T1000 (cell line): Measurements from ENCODE around the gene CYP26A1.

ENCODE experiments used
- DNase-seq: peaks from one replicate; lab custom pipeline; 2025; ENCODE audit warnings: mixed read lengths; lab: John Stamatoyannopoulos, UW

The CYP26A1 gene

DNA sequence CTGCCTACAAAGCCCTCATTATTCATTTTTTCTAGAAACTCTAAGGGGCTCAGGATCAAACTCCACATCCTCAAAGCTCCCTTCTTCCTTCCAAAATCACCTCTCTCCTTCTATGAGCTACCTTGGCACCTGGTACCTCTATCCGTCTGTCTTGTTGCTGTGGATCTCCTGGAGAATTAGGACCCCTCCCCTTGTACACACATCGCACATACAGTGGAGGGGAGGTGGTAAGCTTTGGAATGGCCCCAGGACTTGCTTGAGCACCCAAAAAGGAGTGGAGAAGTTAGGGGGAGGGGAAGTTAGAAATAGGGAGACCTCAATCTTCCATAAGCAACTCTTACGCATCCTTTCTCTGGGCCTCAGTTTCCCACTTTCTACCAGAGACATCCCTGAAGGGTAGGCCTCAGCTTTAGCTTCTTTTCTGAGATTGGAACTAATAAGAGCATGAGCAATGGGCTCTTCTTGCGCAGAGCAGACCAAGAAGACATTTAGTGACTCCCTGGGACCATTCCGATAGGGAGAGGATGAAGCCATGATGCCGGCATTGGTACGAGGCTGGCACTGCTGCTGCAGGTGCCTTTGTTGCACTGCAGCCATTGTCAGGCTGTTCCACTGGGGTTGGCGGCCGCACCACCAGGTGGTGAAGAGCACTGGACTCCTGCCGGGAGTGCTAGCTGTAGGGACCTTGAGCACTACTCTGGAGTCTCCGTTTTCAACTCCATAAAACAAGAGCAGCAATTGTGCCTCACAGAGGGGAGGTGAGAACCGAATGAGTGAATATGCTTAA, 8.6 kb upstream of the CYP26A1 start:
- no peak for DNase-seq

DNA sequence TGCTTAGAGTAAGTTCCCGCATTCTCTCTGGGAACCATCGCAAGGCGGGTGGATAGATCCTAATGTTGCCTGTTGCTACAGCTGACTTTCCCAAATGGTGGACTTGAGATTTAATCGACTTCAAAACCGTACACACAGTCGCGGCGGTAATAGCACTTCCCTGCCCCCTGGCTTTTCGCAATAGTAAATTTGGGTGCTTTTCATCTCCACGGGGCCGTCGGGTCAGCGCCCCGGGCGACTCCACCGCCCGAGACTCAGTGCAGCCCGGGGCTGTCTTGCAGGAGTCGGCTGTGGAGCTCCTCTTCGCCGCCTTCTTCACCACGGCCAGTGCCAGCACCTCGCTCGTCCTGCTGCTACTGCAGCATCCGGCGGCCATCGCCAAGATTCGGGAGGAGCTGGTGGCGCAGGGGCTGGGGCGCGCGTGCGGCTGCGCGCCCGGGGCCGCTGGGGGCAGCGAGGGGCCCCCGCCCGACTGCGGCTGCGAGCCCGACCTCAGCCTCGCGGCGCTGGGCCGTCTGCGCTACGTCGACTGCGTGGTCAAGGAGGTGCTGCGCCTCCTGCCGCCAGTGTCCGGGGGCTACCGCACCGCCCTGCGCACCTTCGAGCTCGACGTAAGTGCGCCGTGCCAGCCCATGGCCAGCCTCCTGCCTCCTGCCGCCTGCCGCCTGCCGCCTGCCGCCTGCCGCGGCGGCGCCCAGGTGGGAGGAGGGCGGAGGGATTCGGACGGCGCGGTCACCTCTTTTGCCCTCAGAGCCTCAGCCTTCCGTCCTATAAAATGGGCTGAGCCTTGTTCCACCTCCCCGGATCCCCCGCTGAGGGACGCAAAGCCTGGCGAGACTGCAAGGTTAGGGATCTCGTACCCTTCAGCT, 7.8 kb upstream of the CYP26A1 start:
- no peak for DNase-seq

DNA sequence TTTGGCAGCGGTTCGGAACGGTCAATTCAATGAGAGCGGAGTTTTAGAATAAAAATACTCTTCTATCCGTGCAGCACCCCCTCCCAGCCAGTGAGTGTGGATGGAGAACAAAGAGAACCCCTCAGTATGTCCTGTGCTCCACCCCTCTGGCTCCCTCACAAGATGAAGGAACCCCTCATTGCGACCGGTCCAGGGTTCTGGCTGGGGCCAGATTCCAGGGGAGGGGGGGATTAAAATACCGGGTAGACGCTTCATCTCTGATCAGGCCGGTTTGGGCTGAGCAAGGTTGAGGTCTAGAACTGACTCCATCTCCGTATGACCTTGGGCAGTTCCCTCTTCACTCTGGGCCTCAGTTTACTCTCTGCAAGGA, 7.2 kb upstream of the CYP26A1 start:
- DNase-seq = no peak

DNA sequence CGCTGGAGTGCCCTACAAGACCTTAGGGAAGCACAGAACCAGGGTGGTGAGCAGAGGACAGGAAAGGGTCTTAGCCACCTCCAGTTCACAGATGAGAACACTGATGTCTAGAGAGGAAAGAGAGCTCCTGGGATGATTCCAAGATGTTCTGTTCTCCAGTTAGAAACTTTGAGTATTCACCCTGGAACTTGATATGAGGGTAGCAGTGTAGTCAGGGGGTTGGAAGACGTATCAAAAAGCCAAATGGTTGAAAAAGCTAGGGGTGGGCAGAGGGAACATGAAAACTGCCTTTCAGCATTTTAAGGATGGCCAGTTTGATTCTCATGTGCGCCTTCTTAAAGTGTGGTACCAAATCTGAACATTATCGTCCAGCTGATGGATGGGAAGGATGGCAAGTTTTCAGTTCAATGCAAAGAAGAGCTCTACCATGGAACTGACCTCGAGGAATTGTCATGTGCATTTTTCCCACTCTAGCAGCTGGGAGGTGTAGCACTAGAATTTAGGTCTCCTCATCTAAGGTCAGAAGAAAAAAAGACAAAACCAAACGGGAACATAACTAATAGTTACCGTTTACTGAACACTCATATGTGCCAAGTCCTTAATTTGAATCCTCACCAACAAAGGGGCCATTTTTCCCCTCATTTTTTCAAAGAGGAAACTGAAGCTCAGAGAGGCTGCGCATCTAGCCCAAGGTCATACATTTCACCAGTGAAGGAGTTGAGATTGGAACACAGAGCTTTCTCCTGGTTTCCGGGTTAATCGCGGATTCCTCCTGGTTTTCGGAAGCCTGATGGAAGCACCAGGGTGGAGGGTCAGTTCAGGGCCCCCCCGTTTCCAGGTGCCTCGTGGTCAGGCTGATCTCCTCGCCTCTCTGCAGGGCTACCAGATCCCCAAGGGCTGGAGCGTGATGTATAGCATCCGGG, 6.0 kb upstream of the CYP26A1 start:
- DNase-seq = no peak

DNA sequence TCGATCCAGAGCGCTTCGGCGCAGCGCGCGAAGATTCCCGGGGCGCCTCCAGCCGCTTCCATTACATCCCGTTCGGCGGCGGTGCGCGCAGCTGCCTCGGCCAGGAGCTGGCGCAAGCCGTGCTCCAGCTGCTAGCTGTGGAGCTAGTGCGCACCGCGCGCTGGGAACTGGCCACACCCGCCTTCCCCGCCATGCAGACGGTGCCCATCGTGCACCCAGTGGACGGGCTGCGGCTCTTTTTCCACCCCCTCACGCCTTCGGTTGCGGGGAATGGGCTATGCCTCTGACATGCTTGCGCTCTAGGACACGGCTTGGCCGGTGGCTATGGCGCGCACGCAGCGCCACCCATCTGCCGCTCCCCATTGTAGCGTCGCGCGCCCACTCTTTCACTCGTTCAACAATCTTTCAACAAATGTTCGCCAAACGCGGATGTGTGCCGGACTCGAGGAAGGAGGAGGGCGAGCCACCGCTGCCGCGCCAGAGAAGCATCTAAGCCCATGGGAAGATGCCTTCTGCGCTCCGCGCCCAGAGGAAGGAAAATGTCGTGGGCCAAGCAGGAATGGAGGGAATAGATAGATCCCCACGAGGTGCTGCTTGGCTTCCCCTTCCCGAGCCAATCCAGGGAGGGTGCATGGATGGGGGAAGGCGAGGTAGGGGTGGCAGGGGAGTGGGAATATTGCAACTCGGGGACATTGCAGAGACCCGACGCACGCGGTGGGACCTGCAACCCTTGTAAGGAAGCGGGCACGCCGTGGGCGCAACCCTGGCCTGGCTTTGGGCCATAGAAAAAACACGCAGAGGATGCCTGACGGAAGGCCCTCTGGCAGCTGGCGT, 5.1 kb upstream of the CYP26A1 start:
- no peak for DNase-seq

DNA sequence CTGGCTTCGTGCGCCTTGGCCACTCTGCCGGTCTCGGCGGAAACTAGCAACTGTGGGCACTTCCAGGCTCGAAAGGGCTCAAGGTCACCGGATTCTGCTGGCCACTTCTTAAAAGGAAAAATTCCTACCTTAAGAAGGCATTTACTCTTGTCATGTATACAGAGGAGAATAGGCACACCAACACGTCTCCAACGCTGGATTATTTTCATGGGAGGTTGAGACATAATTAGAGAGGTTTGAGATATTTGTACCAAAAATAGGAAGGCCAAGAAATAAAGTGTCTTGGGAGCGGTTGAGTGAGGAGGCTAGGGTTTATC, 4.5 kb upstream of the CYP26A1 start:
- DNase-seq = no peak

DNA sequence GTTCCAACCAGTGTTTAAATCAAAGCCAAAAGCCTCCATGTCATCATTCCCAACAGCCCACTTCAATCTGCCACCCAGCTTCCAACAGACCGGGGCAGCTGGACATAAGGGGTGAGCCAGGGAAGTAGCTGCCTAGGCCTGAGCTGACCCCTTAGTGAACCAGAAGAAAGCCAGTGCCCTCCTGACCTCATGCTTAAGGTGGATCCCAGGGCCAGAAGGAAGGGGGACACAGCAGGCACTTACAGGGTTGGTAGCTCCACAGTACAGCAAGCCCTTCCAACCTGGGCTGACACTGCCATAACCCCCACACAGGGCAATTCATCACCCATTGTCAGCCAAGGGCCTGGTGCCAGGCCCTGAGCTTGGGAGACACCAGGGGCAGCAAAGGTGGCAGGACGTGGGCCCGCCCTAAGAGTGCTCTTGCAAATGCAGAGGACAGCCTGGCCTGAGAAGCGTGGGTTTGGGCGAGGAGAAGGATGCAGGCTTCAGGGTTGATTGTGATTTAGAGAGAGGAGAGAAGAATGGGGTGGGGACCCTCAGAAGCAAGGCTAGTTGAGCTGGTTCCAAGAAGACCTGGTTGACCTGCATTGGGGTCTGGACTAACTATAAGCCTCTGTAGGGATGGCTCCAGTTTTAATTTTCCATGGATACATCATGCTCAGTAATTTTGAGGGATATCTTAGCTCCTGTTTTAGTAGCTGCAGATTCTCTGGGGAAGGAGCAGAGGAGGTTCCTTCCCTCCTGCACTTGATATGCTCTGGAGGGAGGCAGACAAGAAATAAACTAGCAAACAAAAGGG, 3.1 kb upstream of the CYP26A1 start:
- DNase-seq = no peak

DNA sequence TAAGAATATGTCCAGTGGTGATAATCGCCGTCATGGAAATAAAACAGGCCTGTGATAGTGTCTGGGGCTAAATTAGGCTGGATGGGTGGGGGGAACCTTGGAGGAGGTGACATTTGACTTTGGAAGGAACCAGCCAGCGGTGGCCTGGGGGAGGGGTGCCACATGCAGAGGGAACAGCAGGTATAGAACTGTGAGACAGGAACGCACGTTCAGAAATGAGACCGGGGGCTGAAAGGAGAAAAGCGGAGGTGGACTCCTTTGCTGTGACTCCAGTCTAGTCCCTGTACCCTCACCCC, 2.6 kb upstream of the CYP26A1 start:
- no peak for DNase-seq

DNA sequence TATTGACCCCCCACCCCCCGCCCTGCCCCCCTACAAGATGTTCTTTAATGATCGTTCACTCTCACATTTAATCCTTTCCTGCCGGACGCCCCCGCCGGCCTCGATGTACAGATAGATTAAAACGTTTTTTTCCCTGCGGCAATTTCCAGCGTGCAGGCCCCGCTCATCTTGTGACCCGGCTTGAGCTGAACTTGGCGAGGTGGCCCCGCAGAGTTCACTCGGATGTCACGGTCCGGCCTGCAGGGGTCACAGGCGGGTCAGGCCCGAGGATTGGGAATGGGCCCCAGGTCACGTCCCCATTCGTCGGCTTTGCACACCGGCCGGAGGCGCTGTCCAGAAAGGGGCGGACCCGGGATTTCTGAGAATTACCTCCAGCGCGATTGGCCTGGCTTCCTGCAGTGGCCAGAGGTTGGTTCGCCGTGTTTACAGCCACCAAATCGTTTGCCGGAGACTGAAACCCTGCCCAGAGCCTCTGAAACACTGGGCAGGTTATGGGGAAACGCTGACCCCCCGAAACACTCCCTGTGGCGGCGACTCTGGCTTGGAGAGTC, 1.9 kb upstream of the CYP26A1 start:
- no peak for DNase-seq

DNA sequence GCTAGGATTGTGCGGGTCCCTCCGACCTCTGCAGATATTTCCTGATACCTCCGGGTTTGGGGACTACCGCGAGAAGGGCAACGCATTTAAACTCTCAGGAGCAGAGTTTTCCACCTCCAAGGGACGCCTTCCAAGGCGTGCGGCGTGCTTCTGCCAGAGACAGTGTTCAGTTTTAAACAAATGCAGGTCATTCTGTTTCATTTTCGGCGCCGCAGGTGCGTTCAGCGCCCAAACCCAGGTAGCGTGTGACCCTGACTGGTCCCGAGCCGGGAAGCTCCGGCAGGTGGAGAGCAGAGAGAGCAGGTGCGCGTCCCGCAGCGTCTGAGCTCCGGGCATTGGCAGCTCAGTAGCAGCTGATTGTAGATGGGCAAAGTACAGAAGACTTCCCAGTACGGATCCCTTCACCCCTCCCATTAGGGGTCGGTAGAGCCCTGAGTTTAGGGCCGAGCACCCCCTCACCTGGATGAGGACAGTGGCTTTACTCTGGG, 1.4 kb upstream of the CYP26A1 start:
- no peak for DNase-seq

DNA sequence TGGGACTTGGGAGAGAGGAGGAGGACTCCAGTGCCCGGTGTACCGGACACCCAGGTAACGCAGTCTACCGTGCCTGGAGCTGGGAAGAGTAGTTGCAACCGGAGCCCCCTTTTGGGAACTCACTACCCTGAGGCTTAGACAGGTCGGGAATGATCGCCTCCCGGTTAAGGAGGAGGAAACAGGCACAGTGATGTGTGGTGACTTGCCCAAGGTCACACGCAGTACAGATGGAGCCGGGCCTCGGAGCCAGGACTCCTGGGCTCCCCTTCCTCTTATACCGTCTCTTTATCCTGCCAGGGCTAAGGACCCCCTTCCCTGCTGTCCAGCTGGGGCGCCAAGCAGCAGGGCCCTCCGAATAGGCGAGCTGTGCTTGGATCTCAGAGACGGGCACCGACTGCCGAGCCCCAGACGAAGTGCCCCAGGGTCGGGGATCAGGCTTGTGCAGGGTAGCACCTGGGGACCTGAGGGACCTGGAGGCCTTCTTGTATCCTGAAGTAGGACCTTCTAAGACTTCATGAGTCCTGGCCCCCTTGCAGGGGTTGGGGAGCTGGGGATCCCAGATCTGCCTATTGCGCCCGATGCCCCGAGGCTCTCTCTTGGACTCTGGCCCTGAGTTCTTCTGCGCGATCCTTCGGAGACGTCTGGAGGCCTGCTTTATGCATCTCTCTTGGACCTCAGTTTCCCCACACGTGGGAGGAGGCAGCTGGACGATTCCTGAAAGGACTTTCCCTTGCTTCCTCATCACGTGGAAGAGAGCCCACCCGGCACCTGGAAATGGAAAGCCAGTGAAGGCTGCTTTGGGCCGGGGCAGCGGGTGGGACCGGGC, 767 bp upstream of the CYP26A1 start:
- DNase-seq = no peak

DNA sequence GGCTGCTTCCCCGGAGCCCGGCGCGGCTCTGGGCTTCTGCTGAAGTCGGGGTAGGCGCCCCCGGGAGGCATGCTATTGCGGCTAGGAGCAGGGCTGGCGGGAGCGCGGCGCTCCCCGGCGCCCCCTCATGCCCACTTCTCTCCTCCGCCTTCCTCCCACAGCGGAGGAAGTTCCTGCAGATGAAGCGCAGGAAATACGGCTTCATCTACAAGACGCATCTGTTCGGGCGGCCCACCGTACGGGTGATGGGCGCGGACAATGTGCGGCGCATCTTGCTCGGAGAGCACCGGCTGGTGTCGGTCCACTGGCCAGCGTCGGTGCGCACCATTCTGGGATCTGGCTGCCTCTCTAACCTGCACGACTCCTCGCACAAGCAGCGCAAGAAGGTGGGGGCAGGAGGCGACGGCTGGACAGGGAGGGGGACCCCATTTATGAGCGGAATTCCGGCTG, 479 bp downstream of the CYP26A1 start:
- DNase-seq = no peak

DNA sequence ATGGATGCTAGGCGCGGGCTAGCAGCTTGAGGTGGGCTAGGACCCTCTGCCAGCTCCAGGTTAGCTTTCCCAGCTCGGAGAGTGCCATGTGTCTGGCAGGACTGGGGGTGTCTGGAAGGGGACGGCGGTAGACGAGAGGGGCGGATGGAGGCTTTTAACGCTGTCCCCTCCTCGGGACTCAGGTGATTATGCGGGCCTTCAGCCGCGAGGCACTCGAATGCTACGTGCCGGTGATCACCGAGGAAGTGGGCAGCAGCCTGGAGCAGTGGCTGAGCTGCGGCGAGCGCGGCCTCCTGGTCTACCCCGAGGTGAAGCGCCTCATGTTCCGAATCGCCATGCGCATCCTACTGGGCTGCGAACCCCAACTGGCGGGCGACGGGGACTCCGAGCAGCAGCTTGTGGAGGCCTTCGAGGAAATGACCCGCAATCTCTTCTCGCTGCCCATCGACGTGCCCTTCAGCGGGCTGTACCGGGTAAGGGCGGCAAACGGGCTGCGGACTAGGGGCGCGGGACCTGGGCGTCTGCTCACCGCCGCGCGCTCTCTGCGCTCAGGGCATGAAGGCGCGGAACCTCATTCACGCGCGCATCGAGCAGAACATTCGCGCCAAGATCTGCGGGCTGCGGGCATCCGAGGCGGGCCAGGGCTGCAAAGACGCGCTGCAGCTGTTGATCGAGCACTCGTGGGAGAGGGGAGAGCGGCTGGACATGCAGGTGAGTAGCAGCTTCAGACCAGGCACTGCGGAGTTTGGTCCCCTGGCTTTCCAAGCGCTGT, 1.1 kb downstream of the CYP26A1 start:
- DNase-seq = no peak

DNA sequence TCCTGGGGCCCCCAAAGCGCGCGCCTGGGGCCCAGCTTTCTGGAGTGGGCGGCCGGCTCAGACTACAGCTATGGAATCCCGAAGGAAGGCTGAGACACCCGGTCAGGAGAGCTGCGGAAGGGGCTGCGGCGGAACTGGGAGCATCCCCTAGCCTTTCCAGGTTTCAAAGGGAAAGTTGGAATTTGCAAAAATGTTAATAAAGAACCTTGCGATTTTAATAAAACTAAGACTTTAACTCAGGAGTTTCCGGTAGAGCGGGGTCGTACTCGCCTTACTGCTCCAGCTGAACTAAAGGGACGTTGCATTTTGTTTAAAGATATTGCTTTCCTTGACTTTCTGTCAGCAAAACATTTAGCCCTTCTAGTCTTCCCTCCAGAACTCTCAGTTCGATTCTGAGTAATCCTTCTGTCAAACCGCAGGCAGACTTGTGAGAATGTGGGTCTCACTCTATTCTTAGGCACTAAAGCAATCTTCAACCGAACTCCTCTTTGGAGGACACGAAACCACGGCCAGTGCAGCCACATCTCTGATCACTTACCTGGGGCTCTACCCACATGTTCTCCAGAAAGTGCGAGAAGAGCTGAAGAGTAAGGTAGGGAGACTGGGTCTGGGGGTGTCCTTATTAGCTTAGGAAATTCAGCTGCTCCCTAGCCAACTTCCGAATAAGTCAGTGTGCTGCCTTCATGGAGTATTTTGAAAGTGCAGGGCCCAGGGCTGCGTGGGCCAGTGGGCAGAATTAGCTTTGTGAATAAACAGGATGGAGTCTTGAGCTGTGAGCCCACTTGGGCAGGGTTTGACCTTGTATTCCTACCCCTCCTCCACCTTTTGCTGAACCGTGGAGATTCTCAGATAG, 1.9 kb downstream of the CYP26A1 start:
- no peak for DNase-seq

DNA sequence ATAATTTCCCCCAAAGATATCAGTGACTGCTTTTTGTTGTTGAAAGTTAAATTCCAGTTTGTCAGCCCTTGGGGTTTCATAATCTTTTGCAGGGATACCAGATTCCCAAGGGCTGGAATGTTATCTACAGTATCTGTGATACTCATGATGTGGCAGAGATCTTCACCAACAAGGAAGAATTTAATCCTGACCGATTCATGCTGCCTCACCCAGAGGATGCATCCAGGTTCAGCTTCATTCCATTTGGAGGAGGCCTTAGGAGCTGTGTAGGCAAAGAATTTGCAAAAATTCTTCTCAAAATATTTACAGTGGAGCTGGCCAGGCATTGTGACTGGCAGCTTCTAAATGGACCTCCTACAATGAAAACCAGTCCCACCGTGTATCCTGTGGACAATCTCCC, 3.2 kb downstream of the CYP26A1 start:
- no peak for DNase-seq

DNA sequence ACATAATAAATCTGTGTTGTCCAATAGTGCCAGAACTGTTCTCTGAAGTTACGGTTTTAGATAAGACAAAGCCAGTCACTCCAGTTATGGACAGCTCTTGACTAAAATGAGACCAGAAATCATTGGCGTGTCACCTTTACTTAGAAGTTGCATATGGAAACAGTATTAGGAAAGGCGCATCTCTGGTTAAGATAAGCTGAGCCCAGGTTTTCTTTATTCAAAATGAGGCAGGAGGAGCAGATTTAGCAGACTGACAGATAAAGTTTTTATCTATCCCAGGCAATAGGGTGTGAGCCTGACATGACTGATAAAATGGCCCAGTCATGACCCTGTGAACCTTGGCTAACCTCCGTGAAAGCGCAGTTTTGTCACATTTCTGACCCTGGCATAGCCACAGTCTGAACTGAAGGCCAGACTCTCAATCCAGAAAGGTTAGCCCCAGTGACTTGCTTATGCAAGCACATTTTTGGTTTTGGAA, 4.2 kb downstream of the CYP26A1 start:
- no peak for DNase-seq

DNA sequence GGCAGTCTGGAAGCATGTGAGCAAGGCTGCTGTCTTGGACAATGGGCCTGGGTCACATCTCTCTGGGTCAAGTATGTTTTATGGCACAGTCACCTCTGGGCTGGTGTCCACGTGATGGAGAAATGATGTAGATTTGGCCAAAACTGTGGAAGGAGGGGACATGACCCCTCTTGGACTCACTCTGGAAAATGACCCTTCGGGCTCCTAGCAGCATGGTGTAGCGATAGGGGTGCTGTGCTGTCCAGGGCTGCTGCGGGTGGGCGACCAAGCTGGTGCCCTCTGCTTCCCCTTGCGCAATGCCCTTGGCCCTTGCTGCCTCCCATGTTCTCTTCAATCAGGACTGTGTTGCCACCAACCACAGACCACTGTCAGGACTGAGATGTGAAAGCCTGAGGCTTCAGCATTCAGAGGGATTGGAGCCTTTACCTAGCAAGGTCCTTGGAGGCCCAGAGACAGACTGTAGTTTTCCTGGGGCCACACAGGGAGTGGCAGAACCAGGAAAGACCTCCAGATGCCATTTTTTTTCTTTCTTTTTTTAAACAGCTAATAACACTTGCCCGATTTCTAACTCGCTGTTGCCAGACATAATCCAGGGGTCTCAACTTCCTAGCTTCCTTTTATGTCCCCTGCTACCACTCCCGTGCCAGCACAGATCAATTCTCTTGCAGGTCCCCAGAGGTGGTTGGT, 6.1 kb downstream of the CYP26A1 start:
- no peak for DNase-seq
